ENCODE measurements around the gene BCL11A. TPM values are rescaled to one million over a fixed set of nuclear protein-coding genes. Genes with fewer than 3 reads are reported as not detected.

The BCL11A gene
- total RNA-seq, 1 donor from 2014 or later = 0.67 TPM

DNA sequence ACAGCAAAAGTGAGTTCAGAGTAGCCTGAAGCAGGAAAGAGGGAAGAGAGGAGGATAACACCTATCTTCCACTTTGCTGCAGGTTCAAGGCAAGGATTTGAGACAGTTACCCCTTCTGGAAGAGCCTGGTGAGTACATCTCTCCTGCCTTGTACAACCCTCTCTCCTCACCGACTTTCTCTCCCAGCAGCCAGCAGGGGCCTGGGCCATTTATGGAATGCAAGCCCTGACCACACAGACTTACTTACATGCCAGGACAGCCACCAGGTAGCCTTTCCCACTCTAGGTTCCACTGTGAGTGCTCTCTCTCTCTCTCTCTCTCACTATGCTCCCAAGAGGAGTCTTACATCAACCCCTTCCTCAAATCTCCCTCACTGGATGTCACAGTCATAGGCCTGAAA, 57.0 kb downstream of the BCL11A start:
- Histone ChIP-seq H3K4me1 (peaks cover 18% of the 10 kb centered on the region), H3K36me3 (no peaks in the 10 kb centered on the region), H3K4me3 (no peak overlapping the region), H4K20me1 (ENCODE audit: low read depth) (no peaks in the 10 kb centered on the region), H3K4me2 (peak overlapping the region; percentile 34), H3K79me2 (ENCODE audit: low read depth) (no peaks in the 10 kb centered on the region), H3F3A (ENCODE audit: low read depth) (peaks cover 11% of the 10 kb centered on the region), H2AFZ (replicated peaks) (no peak overlapping the region), H3K9me3 (ENCODE audit: low read depth) (no peaks in the 10 kb centered on the region), H3K9ac (no peak overlapping the region), H3K27me3 (no peaks in the 10 kb centered on the region), H3K27ac (no peak overlapping the region)
- peaks cover 4% of the 10 kb centered on the region for H3K4me1 Mint-ChIP-seq
- no peak overlapping the region for H3K27ac Mint-ChIP-seq
- DNase-seq (ENCODE audit: low spot score) = no peak
- H3K9me3 Mint-ChIP-seq = no peaks in the 10 kb centered on the region
- no peaks in the 10 kb centered on the region for H3K36me3 Mint-ChIP-seq
- H3K27me3 Mint-ChIP-seq (ENCODE audit: insufficient read depth, low read depth) = peaks cover 5% of the 10 kb centered on the region
- TF ChIP-seq, protein P1, sequence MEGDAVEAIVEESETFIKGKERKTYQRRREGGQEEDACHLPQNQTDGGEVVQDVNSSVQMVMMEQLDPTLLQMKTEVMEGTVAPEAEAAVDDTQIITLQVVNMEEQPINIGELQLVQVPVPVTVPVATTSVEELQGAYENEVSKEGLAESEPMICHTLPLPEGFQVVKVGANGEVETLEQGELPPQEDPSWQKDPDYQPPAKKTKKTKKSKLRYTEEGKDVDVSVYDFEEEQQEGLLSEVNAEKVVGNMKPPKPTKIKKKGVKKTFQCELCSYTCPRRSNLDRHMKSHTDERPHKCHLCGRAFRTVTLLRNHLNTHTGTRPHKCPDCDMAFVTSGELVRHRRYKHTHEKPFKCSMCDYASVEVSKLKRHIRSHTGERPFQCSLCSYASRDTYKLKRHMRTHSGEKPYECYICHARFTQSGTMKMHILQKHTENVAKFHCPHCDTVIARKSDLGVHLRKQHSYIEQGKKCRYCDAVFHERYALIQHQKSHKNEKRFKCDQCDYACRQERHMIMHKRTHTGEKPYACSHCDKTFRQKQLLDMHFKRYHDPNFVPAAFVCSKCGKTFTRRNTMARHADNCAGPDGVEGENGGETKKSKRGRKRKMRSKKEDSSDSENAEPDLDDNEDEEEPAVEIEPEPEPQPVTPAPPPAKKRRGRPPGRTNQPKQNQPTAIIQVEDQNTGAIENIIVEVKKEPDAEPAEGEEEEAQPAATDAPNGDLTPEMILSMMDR (IDR thresholded peaks at IDR 0.05) = no peak
- TF ChIP-seq EZH2 (IDR thresholded peaks at IDR 0.05) (no peak), EZH2phosphoT487 (IDR thresholded peaks at IDR 0.05) (no peak)
- H3K4me3 Mint-ChIP-seq = no peak overlapping the region

DNA sequence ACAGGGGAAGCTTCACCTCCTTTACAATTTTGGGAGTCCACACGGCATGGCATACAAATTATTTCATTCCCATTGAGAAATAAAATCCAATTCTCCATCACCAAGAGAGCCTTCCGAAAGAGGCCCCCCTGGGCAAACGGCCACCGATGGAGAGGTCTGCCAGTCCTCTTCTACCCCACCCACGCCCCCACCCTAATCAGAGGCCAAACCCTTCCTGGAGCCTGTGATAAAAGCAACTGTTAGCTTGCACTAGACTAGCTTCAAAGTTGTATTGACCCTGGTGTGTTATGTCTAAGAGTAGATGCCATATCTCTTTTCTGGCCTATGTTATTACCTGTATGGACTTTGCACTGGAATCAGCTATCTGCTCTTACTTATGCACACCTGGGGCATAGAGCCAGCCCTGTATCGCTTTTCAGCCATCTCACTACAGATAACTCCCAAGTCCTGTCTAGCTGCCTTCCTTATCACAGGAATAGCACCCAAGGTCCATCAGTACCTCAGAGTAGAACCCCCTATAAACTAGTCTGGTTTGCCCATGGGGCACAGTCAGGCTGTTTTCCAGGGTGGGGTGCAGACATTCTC, 58.3 kb downstream of the BCL11A start:
- no peak overlapping the region for H3K9ac ChIP-seq
- DNase-seq (ENCODE audit: low spot score) = no peak
- H3K27ac Mint-ChIP-seq = no peak overlapping the region
- H3K27me3 ChIP-seq = no peaks in the 10 kb centered on the region
- H3K36me3 Mint-ChIP-seq = no peaks in the 10 kb centered on the region
- H3K79me2 ChIP-seq (ENCODE audit: low read depth) = no peaks in the 10 kb centered on the region
- H3F3A ChIP-seq (ENCODE audit: low read depth) = peaks cover 11% of the 10 kb centered on the region
- peaks cover 4% of the 10 kb centered on the region for H3K4me1 Mint-ChIP-seq
- no peaks in the 10 kb centered on the region for H4K20me1 ChIP-seq (ENCODE audit: low read depth)
- H3K4me3 ChIP-seq = no peak overlapping the region
- H3K4me3 Mint-ChIP-seq = no peak overlapping the region
- TF ChIP-seq, protein P1 (IDR thresholded peaks at IDR 0.05) = no peak
- TF ChIP-seq EZH2phosphoT487 (IDR thresholded peaks at IDR 0.05) (no peak), EZH2 (IDR thresholded peaks at IDR 0.05) (no peak)
- H3K9me3 ChIP-seq (ENCODE audit: low read depth) = no peaks in the 10 kb centered on the region
- no peak overlapping the region for H2AFZ ChIP-seq (replicated peaks)
- no peak overlapping the region for H3K4me2 ChIP-seq
- H3K4me1 ChIP-seq = peaks cover 18% of the 10 kb centered on the region
- no peak overlapping the region for H3K27ac ChIP-seq
- H3K36me3 ChIP-seq = no peaks in the 10 kb centered on the region
- H3K27me3 Mint-ChIP-seq (ENCODE audit: insufficient read depth, low read depth) = peaks cover 5% of the 10 kb centered on the region
- H3K9me3 Mint-ChIP-seq = no peaks in the 10 kb centered on the region

DNA sequence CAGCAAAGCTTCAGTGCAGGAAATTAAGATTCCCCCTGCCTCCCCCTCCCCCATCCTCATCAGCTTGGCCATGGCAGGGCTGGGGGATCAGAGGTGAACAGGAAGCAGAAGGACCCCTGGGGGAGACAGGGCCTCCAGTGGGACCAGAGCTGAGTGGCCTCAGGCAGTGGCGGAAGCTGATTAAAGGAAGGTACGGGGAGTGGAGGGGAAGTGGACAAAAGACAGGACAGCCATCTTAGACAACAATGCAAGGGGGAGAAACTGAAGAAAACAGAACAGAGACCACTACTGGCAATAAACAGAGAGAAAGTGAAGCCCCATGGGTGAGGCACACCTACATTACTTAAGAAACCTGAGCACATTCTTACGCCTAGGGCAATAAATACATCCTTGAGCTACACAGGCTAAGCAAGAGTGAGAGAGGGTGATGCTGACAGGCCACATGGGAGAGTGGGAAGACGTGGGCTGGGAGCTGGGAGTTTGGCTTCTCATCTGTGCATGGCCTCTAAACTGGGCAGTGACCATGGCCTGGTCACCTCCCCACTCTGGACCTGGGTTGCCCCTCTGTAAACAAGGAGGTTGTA, 59.6 kb downstream of the BCL11A start:
- Mint-ChIP-seq H3K36me3 (no peaks in the 10 kb centered on the region), H3K4me1 (peaks cover 4% of the 10 kb centered on the region), H3K9me3 (no peaks in the 10 kb centered on the region), H3K27ac (peak overlapping the region; percentile 1), H3K4me3 (no peak overlapping the region), H3K27me3 (ENCODE audit: insufficient read depth, low read depth) (peaks cover 7% of the 10 kb centered on the region)
- no peaks in the 10 kb centered on the region for H3K79me2 ChIP-seq (ENCODE audit: low read depth)
- H3K27me3 ChIP-seq = no peaks in the 10 kb centered on the region
- H4K20me1 ChIP-seq (ENCODE audit: low read depth) = no peaks in the 10 kb centered on the region
- H2AFZ ChIP-seq (replicated peaks) = peak overlapping the region; percentile 68
- H3K9me3 ChIP-seq (ENCODE audit: low read depth) = no peaks in the 10 kb centered on the region
- peaks cover 11% of the 10 kb centered on the region for H3F3A ChIP-seq (ENCODE audit: low read depth)
- no peak overlapping the region for H3K9ac ChIP-seq
- no peak for TF ChIP-seq EZH2phosphoT487 (IDR thresholded peaks at IDR 0.05)
- TF ChIP-seq, protein P1 (IDR thresholded peaks at IDR 0.05) = no peak
- no peak for TF ChIP-seq EZH2 (IDR thresholded peaks at IDR 0.05)
- H3K4me3 ChIP-seq = no peak overlapping the region
- H3K27ac ChIP-seq = no peak overlapping the region
- H3K36me3 ChIP-seq = no peaks in the 10 kb centered on the region
- no peak overlapping the region for H3K4me2 ChIP-seq
- H3K4me1 ChIP-seq = peaks cover 18% of the 10 kb centered on the region
- DNase-seq (ENCODE audit: low spot score) = no peak

Data from neural progenitor cell (in vitro differentiated cells).